ENCODE results near the gene LMAN1.

LMAN1 gene

DNA sequence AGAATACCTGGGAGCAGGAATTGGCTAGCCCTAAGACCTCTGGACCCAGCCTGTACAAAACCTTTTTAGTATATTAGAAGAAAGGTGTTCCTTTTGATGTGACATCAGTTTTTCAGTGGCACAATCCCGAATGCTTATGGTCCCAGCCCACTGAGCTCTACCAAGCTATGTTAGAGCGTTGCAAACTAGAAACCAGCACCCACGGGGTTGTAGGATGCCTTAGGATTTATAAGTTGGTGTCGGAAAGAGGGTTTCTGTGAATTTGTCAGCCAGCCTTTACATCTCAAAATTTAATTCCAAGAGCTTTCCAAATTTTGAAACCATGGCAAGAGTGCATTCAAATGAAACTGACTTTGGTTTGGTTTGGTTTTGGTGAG, 499 bp upstream of the LMAN1 start:
- DNase-seq (ENCODE audit: low spot score), result no peak

- DNase-seq (ENCODE audit: low spot score), result no peak
These were observed 702 bp downstream of the LMAN1 start for GRCh38 chr18:59358414-59358711.

DNA sequence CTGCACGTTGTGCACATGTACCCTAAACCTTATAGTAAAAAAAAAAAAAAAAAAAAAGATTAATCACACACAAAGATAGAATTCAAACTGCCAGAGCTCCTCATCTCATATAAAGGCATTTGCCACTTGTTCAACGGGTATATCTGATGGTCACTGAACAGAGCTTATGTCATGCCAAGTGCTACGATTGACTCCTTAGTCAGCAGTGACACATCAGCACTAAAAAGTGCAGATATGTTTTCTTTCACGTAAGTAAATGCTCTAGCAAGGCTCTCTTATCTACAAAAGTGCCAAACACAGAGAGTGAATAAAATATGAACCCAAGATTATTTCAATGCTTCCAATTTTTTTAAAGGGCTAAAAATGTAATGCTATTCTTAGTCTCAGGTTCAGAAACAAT, 1.1 kb downstream of the LMAN1 start:
- DNase-seq (ENCODE audit: low spot score), result peak; percentile 22

DNA sequence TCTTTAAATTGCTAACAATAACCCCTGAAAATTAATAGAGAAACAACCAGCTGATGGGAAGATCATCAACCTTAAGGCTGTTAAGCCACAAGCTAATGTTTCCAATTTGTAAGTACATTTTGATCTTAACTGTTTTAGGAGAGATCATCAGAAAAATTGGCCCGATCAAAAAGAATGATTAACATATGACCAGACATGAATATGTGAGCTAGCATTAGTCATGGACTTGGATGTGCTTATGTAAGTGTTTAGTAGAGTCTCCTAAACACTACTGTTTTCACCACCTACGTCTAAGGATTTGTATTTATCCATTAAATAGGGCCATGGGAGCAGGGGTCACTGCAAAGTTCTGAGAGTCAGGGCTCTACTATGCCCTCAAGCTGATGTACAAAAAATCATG, 4.3 kb downstream of the LMAN1 start:
- no peak for DNase-seq (ENCODE audit: low spot score)

DNA sequence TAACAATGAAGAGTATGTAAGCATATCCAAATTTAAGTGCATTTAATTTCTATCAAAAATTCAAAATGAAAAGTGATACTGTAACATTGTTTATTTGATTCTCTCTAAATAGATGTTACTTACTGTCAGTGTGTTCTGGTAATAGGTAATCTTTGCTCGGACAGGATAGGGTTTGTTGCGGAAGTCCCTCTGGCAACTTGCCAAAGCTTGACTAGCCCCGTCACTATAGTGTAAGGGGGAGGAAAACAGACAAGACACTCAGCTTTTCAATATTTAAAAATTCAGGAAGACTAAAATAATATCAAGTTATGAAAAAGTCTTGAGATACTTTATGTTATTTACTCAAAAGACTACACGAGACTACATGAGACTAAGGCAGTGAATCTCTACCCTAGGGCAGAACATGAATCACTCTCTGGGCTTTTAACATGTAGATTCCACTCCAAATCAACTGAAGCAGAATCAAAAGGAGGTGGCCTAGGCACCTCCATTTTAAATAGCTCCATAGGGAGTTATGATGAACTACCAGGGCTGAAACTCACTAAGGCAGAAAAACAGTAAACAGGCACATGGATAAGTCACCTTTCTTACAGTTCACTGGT, 5.9 kb downstream of the LMAN1 start:
- DNase-seq (ENCODE audit: low spot score), result no peak

- DNase-seq (ENCODE audit: low spot score), result no peak
These were observed 6.7 kb downstream of the LMAN1 start for GRCh38 chr18:59352250-59352855.

- DNase-seq (ENCODE audit: low spot score), result no peak
These were observed 13.5 kb downstream of the LMAN1 start for GRCh38 chr18:59345556-59345955.

DNA sequence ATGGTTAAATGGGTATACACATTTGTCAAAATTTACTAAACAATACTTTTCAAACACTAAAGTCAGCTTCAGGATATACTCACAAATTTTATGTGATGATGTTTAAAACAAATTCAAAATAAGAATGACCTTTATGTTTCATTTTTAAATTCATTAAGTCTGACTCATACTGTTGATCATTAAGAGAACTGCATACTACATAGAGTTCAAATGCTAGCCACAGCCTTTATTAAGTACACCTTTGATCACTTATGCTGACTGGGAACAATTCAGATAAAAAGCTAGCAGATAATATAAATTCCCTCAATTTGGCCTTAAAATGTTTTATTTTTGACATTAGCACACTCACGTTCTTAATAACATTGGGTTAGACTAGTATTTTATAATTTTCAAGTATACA, 14.1 kb downstream of the LMAN1 start:
- no peak for DNase-seq (ENCODE audit: low spot score)

GRCh38 chr18:59343926-59344325, 15.1 kb downstream of the LMAN1 start:
- DNase-seq (ENCODE audit: low spot score), result no peak

GRCh38 chr18:59340817-59341216, 18.2 kb downstream of the LMAN1 start:
- no peak for DNase-seq (ENCODE audit: low spot score)

GRCh38 chr18:59340312-59340711, 18.8 kb downstream of the LMAN1 start:
- no peak for DNase-seq (ENCODE audit: low spot score)

- DNase-seq (ENCODE audit: low spot score), result no peak
These were observed 26.1 kb downstream of the LMAN1 start for GRCh38 chr18:59332986-59333385.

GRCh38 chr18:59328683-59329082, 30.4 kb downstream of the LMAN1 start:
- DNase-seq (ENCODE audit: low spot score), result no peak

GRCh38 chr18:59325965-59326364, 33.1 kb downstream of the LMAN1 start:
- DNase-seq (ENCODE audit: low spot score), result no peak

- DNase-seq (ENCODE audit: low spot score), result no peak
These were observed 34.5 kb downstream of the LMAN1 start for GRCh38 chr18:59324623-59324971.

DNA sequence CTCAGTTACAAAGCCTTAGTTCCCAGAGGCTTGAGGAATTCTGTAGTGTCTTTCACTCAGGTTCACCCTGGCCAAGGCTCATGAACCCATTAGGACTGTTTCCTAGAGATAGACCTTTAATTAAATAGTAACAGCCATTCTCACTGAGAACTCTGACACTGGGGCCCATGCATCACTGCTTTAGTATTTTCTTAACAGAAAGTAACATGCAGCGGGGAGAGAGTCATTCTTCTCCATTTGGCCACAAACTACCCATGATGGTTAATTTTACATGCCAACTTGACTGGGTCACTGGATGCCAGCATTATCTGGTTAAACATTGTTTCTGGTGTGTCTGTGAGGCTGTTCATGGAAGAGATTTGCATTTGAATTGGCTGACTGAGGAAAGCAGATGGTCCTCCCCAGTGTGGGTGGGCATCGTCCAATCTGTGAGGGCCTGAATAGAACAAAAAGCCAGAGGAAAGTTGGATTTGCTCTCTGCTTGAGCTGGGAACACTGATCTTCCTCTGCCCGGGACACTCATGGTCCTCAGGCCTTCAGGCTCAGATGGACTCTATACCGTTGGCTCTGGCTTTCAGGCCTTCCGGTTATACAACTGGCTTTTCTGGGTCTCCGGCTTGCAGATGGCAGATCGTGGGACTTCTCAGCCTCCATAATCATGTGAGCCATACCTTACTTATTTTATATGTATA, 35.0 kb downstream of the LMAN1 start:
- DNase-seq (ENCODE audit: low spot score), result no peak

DNA sequence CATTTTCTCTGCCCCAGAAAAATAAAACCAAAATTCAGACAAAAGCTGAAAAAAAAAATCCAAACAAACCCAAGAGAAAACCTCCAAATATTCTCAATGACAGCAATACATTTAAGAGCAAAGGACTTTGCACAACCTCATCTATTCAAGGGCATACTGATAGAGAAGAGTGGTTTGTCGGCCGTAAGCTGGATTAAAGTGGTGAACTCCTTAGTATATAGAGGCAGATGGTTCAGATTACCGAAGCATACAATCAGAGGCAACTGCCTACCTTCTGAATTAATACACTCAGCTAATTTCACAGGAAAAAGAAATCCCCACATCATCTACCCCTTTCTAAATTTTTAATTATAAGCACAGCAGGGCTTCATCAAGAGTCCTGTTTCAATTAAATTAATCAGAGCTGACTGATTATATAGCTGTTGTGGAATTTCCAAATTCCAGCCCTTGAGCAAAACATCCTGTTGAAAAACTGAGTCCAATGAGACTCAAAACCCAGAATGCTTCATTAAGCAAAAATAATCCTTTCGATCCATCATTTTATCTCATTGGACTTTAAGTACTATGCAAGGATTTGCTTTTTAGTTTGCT, 40.5 kb downstream of the LMAN1 start, which contains the start of gene CPLX4:
CPLX4 (minus strand) TSS at position 190 of the 591 bp plus-strand sequence; CDS start at position 3, 187 bp downstream.
- DNase-seq (ENCODE audit: low spot score), result no peak

GRCh38 chr18:59311631-59312030, 47.4 kb downstream of the LMAN1 start:
- DNase-seq (ENCODE audit: low spot score), result no peak

- no peak for DNase-seq (ENCODE audit: low spot score)
These were observed 50.2 kb downstream of the LMAN1 start for GRCh38 chr18:59308938-59309260.

- DNase-seq (ENCODE audit: low spot score), result peak; percentile 40
These were observed 50.7 kb downstream of the LMAN1 start for GRCh38 chr18:59308248-59308937.

- DNase-seq (ENCODE audit: low spot score), result no peak
These were observed 52.4 kb downstream of the LMAN1 start for GRCh38 chr18:59306640-59307039.

- DNase-seq (ENCODE audit: low spot score), result no peak
These were observed 53.8 kb downstream of the LMAN1 start for GRCh38 chr18:59305295-59305694.

- no peak for DNase-seq (ENCODE audit: low spot score)
These were observed 55.3 kb downstream of the LMAN1 start for GRCh38 chr18:59303656-59304195.

All from COLO829 (cell line).